KMS-11 (cell line): ENCODE results near the gene ITSN1.

ENCODE experiments used
- H2AFZ ChIP-seq: fragments of 200-600 bp; sonication (generic); 2 replicates; pipeline ENCODE4 v1.6.1; 2016; ENCODE audit warnings: antibody characterized with exemption, mixed run types, low read depth
- H3K27ac ChIP-seq: fragments of 200-600 bp; sonication (generic); 2 replicates; pipeline ENCODE4 v1.6.1; 2016; ENCODE audit warnings: mild to moderate bottlenecking, mixed run types
- H3K27me3 ChIP-seq: fragments of 200-600 bp; sonication (generic); 2 replicates; pipeline ENCODE4 v1.6.1; 2017; ENCODE audit warnings: mild to moderate bottlenecking, low read depth, mixed run types, moderate library complexity; ENCODE audit not compliant: insufficient read depth
- H3K36me3 ChIP-seq: fragments of 200-600 bp; sonication (generic); 2 replicates; pipeline ENCODE4 v1.6.1; 2017; ENCODE audit warnings: mild to moderate bottlenecking, mixed run types; ENCODE audit not compliant: insufficient read depth
- H3K4me1 ChIP-seq: fragments of 200-600 bp; sonication (generic); 2 replicates; pipeline ENCODE4 v1.6.1; 2016; ENCODE audit warnings: mild to moderate bottlenecking, low read depth, mixed run types; ENCODE audit not compliant: poor library complexity, severe bottlenecking
- H3K4me2 ChIP-seq: fragments of 200-600 bp; sonication (generic); 2 replicates; pipeline ENCODE4 v1.7.0; 2016; ENCODE audit warnings: mild to moderate bottlenecking, mixed run types
- H3K4me3 ChIP-seq: fragments of 200-600 bp; sonication (generic); IDR thresholded peaks from 2 replicates; pipeline ENCODE4 v1.6.1; 2017; ENCODE audit warnings: low read depth, low read length, mixed read lengths; ENCODE audit not compliant: insufficient read depth
- H3K79me2 ChIP-seq: fragments of 200-600 bp; sonication (generic); 2 replicates; pipeline ENCODE4 v1.6.1; 2016; ENCODE audit warnings: low read depth, mixed run types; ENCODE audit not compliant: insufficient read depth
- H3K9ac ChIP-seq: fragments of 200-600 bp; sonication (generic); 2 replicates; pipeline ENCODE4 v1.6.1; 2016; ENCODE audit warnings: mild to moderate bottlenecking, mixed run types
- H4K20me1 ChIP-seq: fragments of 200-600 bp; sonication (generic); 2 replicates; pipeline ENCODE4 v1.6.1; 2016; ENCODE audit warnings: mild to moderate bottlenecking, mixed run types; ENCODE audit not compliant: insufficient read depth
- TF ChIP-seq, protein P1 (sequence below): fragments of 200-600 bp; sonication (generic); conservative IDR thresholded peaks from 2 replicates; pipeline ENCODE4 v1.6.1; 2017; ENCODE audit warnings: low read depth, mild to moderate bottlenecking, antibody characterized with exemption, low read length, moderate library complexity, mixed read lengths

Gene ITSN1

DNA sequence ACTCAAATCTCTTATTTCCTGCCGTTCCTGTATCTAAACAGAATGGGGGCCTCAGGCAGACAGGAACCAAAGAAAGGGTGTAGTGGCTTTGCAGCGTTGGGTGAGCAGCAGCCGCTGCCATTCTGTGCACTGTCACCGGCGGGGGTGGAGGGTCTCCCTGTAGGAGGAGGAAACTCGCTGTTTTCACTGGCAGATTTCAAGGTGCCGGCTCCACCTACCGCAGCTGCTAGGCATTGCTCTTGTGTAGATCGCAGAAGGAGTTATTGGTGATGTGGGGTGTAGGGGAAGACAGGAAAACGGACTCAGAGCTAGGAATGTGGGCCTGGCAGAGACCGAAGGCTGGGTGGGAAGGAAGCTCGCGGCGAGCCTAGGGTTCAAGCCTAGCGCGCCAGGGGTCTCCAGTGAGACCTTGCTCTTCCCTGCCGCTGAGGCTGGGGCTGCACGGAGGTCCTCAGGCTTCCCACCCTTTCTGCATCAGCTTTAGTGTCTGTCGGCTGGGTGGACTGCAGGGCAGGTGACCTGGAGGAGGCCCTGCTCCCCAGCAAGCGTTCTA is 252.5 kb downstream of the ITSN1 start:
- Histone ChIP-seq H2AFZ (no peak overlapping the region), H3K4me1 (no peaks in the 10 kb centered on the region), H3K4me3 (no peak overlapping the region), H3K4me2 (no peak overlapping the region), H3K79me2 (no peaks in the 10 kb centered on the region), H3K36me3 (no peaks in the 10 kb centered on the region), H3K27me3 (no peaks in the 10 kb centered on the region), H3K9ac (no peak overlapping the region), H4K20me1 (no peaks in the 10 kb centered on the region), H3K27ac (no peak overlapping the region)
- TF ChIP-seq, protein P1, sequence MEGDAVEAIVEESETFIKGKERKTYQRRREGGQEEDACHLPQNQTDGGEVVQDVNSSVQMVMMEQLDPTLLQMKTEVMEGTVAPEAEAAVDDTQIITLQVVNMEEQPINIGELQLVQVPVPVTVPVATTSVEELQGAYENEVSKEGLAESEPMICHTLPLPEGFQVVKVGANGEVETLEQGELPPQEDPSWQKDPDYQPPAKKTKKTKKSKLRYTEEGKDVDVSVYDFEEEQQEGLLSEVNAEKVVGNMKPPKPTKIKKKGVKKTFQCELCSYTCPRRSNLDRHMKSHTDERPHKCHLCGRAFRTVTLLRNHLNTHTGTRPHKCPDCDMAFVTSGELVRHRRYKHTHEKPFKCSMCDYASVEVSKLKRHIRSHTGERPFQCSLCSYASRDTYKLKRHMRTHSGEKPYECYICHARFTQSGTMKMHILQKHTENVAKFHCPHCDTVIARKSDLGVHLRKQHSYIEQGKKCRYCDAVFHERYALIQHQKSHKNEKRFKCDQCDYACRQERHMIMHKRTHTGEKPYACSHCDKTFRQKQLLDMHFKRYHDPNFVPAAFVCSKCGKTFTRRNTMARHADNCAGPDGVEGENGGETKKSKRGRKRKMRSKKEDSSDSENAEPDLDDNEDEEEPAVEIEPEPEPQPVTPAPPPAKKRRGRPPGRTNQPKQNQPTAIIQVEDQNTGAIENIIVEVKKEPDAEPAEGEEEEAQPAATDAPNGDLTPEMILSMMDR, result peak; percentile 29; the same call in 1 of the 2 replicates

GRCh38 chr21:33895356-33895755 is 253.1 kb downstream of the ITSN1 start:
- no peak overlapping the region for H3K4me3 ChIP-seq
- no peak overlapping the region for H3K9ac ChIP-seq
- H3K27me3 ChIP-seq, result no peaks in the 10 kb centered on the region
- TF ChIP-seq, protein P1, result no peak
- H4K20me1 ChIP-seq, result no peaks in the 10 kb centered on the region
- no peaks in the 10 kb centered on the region for H3K4me1 ChIP-seq
- H3K27ac ChIP-seq, result no peak overlapping the region
- H3K4me2 ChIP-seq, result no peak overlapping the region
- H3K79me2 ChIP-seq, result no peaks in the 10 kb centered on the region
- no peak overlapping the region for H2AFZ ChIP-seq
- no peaks in the 10 kb centered on the region for H3K36me3 ChIP-seq

GRCh38 chr21:33896691-33897090 is 254.4 kb downstream of the ITSN1 start:
- no peak overlapping the region for H3K27ac ChIP-seq
- no peak overlapping the region for H2AFZ ChIP-seq
- H3K36me3 ChIP-seq, result no peaks in the 10 kb centered on the region
- H3K79me2 ChIP-seq, result no peaks in the 10 kb centered on the region
- peaks cover 6% of the 10 kb centered on the region for H3K4me1 ChIP-seq
- no peaks in the 10 kb centered on the region for H3K27me3 ChIP-seq
- no peak overlapping the region for H3K4me2 ChIP-seq
- no peak overlapping the region for H3K4me3 ChIP-seq
- H3K9ac ChIP-seq, result no peak overlapping the region
- H4K20me1 ChIP-seq, result no peaks in the 10 kb centered on the region
- TF ChIP-seq, protein P1, result no peak

- Histone ChIP-seq H3K79me2 (no peaks in the 10 kb centered on the region), H4K20me1 (no peaks in the 10 kb centered on the region), H3K4me2 (no peak overlapping the region), H3K9ac (no peak overlapping the region), H3K4me1 (peaks cover 10% of the 10 kb centered on the region), H3K27me3 (no peaks in the 10 kb centered on the region), H3K27ac (no peak overlapping the region), H2AFZ (no peak overlapping the region), H3K36me3 (no peaks in the 10 kb centered on the region), H3K4me3 (no peak overlapping the region)
- TF ChIP-seq, protein P1, result no peak
Observed at GRCh38 chr21:33897098-33897497, 254.8 kb downstream of the ITSN1 start.
